ENCODE results near the gene CENPP.
"Not testable (repeated sequence)": the region's sequence is repeated elsewhere in the genome, so short reads cannot be mapped to it uniquely, and the experiment has no call there.

The CENPP gene

GRCh38 chr9:92617195-92617813, 291.6 kb downstream of the CENPP start:
- DNase-seq (ENCODE audit: low read depth) = no peak
- H3K4me3 ChIP-seq (ENCODE audit: low read depth, low read length) = no peak overlapping the region

- no peak overlapping the region for H3K4me3 ChIP-seq (ENCODE audit: low read depth, low read length)
- DNase-seq (ENCODE audit: low read depth) = no peak
Observed at GRCh38 chr9:92617951-92618510, 292.3 kb downstream of the CENPP start.

GRCh38 chr9:92618633-92619225, 293.0 kb downstream of the CENPP start:
- H3K4me3 ChIP-seq (ENCODE audit: low read depth, low read length) = no peak overlapping the region
- DNase-seq (ENCODE audit: low read depth) = no peak

- DNase-seq (ENCODE audit: low read depth) = no peak
- H3K4me3 ChIP-seq (ENCODE audit: low read depth, low read length) = no peak overlapping the region
Observed at GRCh38 chr9:92619601-92620300, 294.0 kb downstream of the CENPP start.

- no peak for DNase-seq (ENCODE audit: low read depth)
- H3K4me3 ChIP-seq (ENCODE audit: low read depth, low read length) = no peak overlapping the region
Observed at GRCh38 chr9:92620845-92621244, 295.1 kb downstream of the CENPP start.

GRCh38 chr9:92623936-92624335, 298.2 kb downstream of the CENPP start:
- H3K4me3 ChIP-seq (ENCODE audit: low read depth, low read length); DNase-seq (ENCODE audit: low read depth): not testable (repeated sequence)

- DNase-seq (ENCODE audit: low read depth) = no peak
- no peak overlapping the region for H3K4me3 ChIP-seq (ENCODE audit: low read depth, low read length)
Observed at GRCh38 chr9:92626484-92626883, 300.7 kb downstream of the CENPP start.

GRCh38 chr9:92627651-92628050, 301.9 kb downstream of the CENPP start:
- no peak for DNase-seq (ENCODE audit: low read depth)
- H3K4me3 ChIP-seq (ENCODE audit: low read depth, low read length) = no peak overlapping the region

GRCh38 chr9:92631452-92632343, 305.9 kb downstream of the CENPP start:
- H3K4me3 ChIP-seq (ENCODE audit: low read depth, low read length) = no peak overlapping the region
- no peak for DNase-seq (ENCODE audit: low read depth)

- DNase-seq (ENCODE audit: low read depth) = no peak
- no peak overlapping the region for H3K4me3 ChIP-seq (ENCODE audit: low read depth, low read length)
Observed at GRCh38 chr9:92632641-92633040, 306.9 kb downstream of the CENPP start.

- DNase-seq (ENCODE audit: low read depth) = no peak
- H3K4me3 ChIP-seq (ENCODE audit: low read depth, low read length) = no peak overlapping the region
Observed at GRCh38 chr9:92633614-92634278, 308.0 kb downstream of the CENPP start.

GRCh38 chr9:92634712-92635605, 309.2 kb downstream of the CENPP start:
- DNase-seq (ENCODE audit: low read depth) = no peak
- H3K4me3 ChIP-seq (ENCODE audit: low read depth, low read length) = no peak overlapping the region

GRCh38 chr9:92635760-92636159, 310.0 kb downstream of the CENPP start:
- no peak for DNase-seq (ENCODE audit: low read depth)
- H3K4me3 ChIP-seq (ENCODE audit: low read depth, low read length) = no peak overlapping the region

GRCh38 chr9:92636627-92637026, 310.9 kb downstream of the CENPP start:
- H3K4me3 ChIP-seq (ENCODE audit: low read depth, low read length) = no peak overlapping the region
- no peak for DNase-seq (ENCODE audit: low read depth)

- H3K4me3 ChIP-seq (ENCODE audit: low read depth, low read length) = no peak overlapping the region
- DNase-seq (ENCODE audit: low read depth) = no peak
Observed at GRCh38 chr9:92637326-92637725, 311.6 kb downstream of the CENPP start.

- no peak overlapping the region for H3K4me3 ChIP-seq (ENCODE audit: low read depth, low read length)
- DNase-seq (ENCODE audit: low read depth) = no peak
Observed at GRCh38 chr9:92637886-92638620, 312.3 kb downstream of the CENPP start.

- H3K4me3 ChIP-seq (ENCODE audit: low read depth, low read length) = no peak overlapping the region
- no peak for DNase-seq (ENCODE audit: low read depth)
Observed at GRCh38 chr9:92638621-92639101, 312.9 kb downstream of the CENPP start.

All from skeletal muscle cell (primary cell).